Fibroblast of lung (primary cell): ENCODE data around the gene SLC6A17.

ENCODE experiments used
- CTCF ChIP-seq, 2 donors: IDR thresholded peaks in 1 of 2; conservative IDR thresholded peaks in 1 of 2; 1 replicate in 1 of 2; 2 replicates in 1 of 2; pipeline ENCODE4 v1.5.1; 2011 to 2012; ENCODE audit warnings: low read length in 2 of 2, control low read depth in 1 of 2, inconsistent platforms in 1 of 2, low read depth in 1 of 2, mild to moderate bottlenecking in 1 of 2
- EZH2 ChIP-seq: IDR thresholded peaks from 2 replicates; pipeline ENCODE4 v1.5.1; 2012; ENCODE audit warnings: low read length, control low read depth, mild to moderate bottlenecking; ENCODE audit errors: missing control alignments

- TF ChIP-seq EZH2 (no peak), CTCF (conservative IDR thresholded peaks at IDR 0.05 in 1 of 2, IDR thresholded peaks at IDR 0.05 in 1 of 2; ENCODE audit: low read depth in 1 of 2, low read length in 2 of 2) (no peak)
Observed at GRCh38 chr1:110243146-110243545, 92.9 kb downstream of the SLC6A17 start.
